ENCODE results near the gene LRMDA. TPM values are rescaled to one million over a fixed set of nuclear protein-coding genes. Genes with fewer than 3 reads are reported as not detected.

Gene LRMDA
- total and polyA plus RNA-seq, 2 of the 13 experiments (the other 11 are each of a cell fraction or from before 2014, with no cell fraction given), result 13.4 to 22.0 TPM

DNA sequence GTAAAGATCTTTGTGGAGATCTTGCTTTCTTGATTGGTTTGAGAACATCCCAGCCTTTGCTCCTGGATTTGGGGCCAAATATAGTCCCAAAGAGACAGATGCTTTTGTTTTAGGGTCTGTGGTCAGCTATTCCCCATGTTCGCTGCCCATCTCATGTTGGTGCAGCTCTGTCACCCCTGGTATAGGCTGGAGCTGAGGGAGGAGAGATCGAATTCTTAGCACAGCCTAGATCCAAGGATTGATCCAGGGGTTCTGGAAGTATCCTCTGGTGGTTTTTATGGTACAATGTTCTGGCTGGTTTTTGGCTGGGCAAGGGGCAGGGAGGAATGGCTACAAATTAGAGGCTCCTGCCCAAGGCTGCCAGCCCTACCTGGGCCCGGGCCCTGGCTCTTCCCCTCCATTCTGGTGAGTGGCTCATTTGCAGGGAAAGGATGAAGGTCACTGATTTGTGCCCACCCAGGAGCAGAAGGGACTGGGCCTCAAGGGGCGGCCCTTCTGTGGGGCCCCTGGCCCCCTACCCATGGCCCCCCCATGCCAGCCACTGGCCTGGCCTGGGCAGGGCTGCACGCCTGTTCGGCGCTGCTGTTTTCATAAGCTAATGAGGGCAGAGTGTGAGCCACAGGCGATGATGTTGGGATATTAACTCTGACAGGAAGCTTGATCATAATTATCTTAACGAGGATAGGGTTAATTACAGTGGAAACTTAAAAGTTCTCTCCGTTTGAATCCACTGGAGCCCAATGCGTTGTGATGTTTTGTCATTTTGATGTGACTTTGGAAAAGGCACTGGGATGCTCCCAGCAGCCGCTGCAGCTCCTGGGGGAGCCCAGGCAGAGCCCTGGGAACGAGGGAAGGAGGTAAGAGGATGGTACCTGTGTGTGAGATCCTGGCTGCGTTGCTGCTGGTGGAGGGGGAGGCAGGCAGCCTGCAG, 600.6 kb downstream of the LRMDA start:
- peak overlapping the region; percentile 96 for H3K9ac ChIP-seq (ENCODE audit: insufficient read depth, low read depth, low read length)
- FAIRE-seq, result no peak
- in situ Hi-C loops (cut with HindIII; ENCODE audit: extremely low pct_ligation_motif_present, low pct_unique_long_range_greater_than_20kb) (loop anchor here (10.0 kb wide), 2 partner anchors 257 to 637 kb away; no protein-coding TSS in a partner anchor), intact Hi-C loops (cut with micrococcal nuclease; ENCODE audit: unreplicated experiment) (loop anchor here (2.0 kb wide), 2 partner anchors 19 to 255 kb away; no protein-coding TSS in a partner anchor)
- 83% methylated on average over 9 of the region's 14 CpGs for WGBS (ENCODE audit: low lambda C conversion rate)
- no TSS peak for BruUV-seq (replicated peaks)
- peaks cover 31% of the 10 kb centered on the region for H3K79me2 ChIP-seq (ENCODE audit: insufficient read depth, low read length)
- ChIA-PET POLR2A (interaction anchor here (2.5 to 9.5 kb wide), 5 partner anchors 7 to 630 kb away, joined by 9 to 145 read pairs (median 41); partner anchors contain the start of gene ZNF503), CTCF (ENCODE audit: low intra/inter-chr PET ratio, low total read pairs) (no interaction called here)
- H4K20me1 ChIP-seq (ENCODE audit: insufficient read depth, low read length), result no peaks in the 10 kb centered on the region
- peaks cover 92% of the 10 kb centered on the region for H3K4me1 ChIP-seq (ENCODE audit: insufficient read depth, low read length)
- H3K36me3 ChIP-seq (replicated peaks in 1 of 2; ENCODE audit: control insufficient read depth in 1 of 2, insufficient read depth in 2 of 2, low read length in 2 of 2), result peaks cover 0 to 2% of the 10 kb centered on the region in 2 experiments; a peak in 3 of 5 replicates
- H3K4me3 ChIP-seq (replicated peaks in 1 of 3; ENCODE audit: insufficient read depth in 1 of 3, low read depth in 2 of 3, low read length in 3 of 3), result peak overlapping the region; percentile 61 to 75 (median 73)
- H3K9me3 ChIP-seq (ENCODE audit: low read length), result no peaks in the 10 kb centered on the region
- no peaks in the 10 kb centered on the region; a peak in 1 of 5 replicates for H3K27me3 ChIP-seq (ENCODE audit: control insufficient read depth in 1 of 2, insufficient read depth in 2 of 2, low read length in 2 of 2)
- DNase-seq (ENCODE audit: low spot score), result no peak
- peak overlapping the region; percentile 95 for H3K4me2 ChIP-seq (ENCODE audit: low read depth, low read length)
- no peak for ATAC-seq
- H2AFZ ChIP-seq (ENCODE audit: low read length), result no peak overlapping the region
- peak overlapping the region; percentile 97 for H3K27ac ChIP-seq (ENCODE audit: extremely low read length, insufficient read depth, low read length)
- TF ChIP-seq HNRNPL (IDR thresholded peaks at IDR 0.05; ENCODE audit: low read depth, low read length) (peak; percentile 85; the same call in 1 of the 2 replicates), MBD4 (IDR thresholded peaks at IDR 0.05; ENCODE audit: borderline replicate concordance, low read length) (peak; percentile 64; the same call in 1 of the 2 replicates), ARNT2 (CRISPR knock-in tag; IDR thresholded peaks at IDR 0.05; ENCODE audit: low read depth) (no peak), SRY (CRISPR knock-in tag; IDR thresholded peaks at IDR 0.05) (peak; percentile 86; the same call in 1 of the 2 replicates), NBN (conservative IDR thresholded peaks at IDR 0.05) (no peak), RBFOX2 (IDR thresholded peaks at IDR 0.05; ENCODE audit: low read depth, low read length) (peak; percentile 85), TAF15 (IDR thresholded peaks at IDR 0.05; ENCODE audit: low read depth, low read length, poor library complexity, severe bottlenecking) (peak; percentile 57), ZNF790 (CRISPR knock-in tag; IDR thresholded peaks at IDR 0.05; ENCODE audit: borderline replicate concordance) (no peak), KDM5B (CRISPR knock-in tag; IDR thresholded peaks at IDR 0.05; ENCODE audit: borderline replicate concordance) (peak; percentile 32; the same call in 1 of the 2 replicates), NONO (IDR thresholded peaks at IDR 0.05) (no peak), NONO (CRISPR knock-in tag; conservative IDR thresholded peaks at IDR 0.05) (0 out of 2 replicates have a peak, but pooled peaks have one; percentile 8), AKAP8 (CRISPR knock-in tag; IDR thresholded peaks at IDR 0.05) (peak; percentile 54; the same call in 1 of the 2 replicates), HNRNPLL (IDR thresholded peaks at IDR 0.05; ENCODE audit: low read depth, low read length, poor library complexity, severe bottlenecking) (peak; percentile 27), RARG (CRISPR knock-in tag; IDR thresholded peaks at IDR 0.05; ENCODE audit: low read depth) (no peak), TCF7L2 (IDR thresholded peaks at IDR 0.05; ENCODE audit: low read depth, low read length) (no peak), ZFX (CRISPR knock-in tag; IDR thresholded peaks at IDR 0.05; ENCODE audit: low read depth) (peak; percentile 41; the same call in 1 of the 2 replicates)
- TF ChIP-seq, protein P1, sequence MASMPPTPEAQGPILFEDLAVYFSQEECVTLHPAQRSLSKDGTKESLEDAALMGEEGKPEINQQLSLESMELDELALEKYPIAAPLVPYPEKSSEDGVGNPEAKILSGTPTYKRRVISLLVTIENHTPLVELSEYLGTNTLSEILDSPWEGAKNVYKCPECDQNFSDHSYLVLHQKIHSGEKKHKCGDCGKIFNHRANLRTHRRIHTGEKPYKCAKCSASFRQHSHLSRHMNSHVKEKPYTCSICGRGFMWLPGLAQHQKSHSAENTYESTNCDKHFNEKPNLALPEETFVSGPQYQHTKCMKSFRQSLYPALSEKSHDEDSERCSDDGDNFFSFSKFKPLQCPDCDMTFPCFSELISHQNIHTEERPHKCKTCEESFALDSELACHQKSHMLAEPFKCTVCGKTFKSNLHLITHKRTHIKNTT (CRISPR knock-in tag; IDR thresholded peaks at IDR 0.05), result no peak
- TF ChIP-seq, protein P2, sequence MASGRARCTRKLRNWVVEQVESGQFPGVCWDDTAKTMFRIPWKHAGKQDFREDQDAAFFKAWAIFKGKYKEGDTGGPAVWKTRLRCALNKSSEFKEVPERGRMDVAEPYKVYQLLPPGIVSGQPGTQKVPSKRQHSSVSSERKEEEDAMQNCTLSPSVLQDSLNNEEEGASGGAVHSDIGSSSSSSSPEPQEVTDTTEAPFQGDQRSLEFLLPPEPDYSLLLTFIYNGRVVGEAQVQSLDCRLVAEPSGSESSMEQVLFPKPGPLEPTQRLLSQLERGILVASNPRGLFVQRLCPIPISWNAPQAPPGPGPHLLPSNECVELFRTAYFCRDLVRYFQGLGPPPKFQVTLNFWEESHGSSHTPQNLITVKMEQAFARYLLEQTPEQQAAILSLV (CRISPR knock-in tag; IDR thresholded peaks at IDR 0.05; ENCODE audit: borderline replicate concordance), result peak; percentile 28; the same call in 1 of the 2 replicates
- TF ChIP-seq, protein P3, sequence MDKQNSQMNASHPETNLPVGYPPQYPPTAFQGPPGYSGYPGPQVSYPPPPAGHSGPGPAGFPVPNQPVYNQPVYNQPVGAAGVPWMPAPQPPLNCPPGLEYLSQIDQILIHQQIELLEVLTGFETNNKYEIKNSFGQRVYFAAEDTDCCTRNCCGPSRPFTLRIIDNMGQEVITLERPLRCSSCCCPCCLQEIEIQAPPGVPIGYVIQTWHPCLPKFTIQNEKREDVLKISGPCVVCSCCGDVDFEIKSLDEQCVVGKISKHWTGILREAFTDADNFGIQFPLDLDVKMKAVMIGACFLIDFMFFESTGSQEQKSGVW (CRISPR knock-in tag; IDR thresholded peaks at IDR 0.05; ENCODE audit: borderline replicate concordance), result no peak

Measured in HepG2 (cell line).